ENCODE results near the gene PDLIM3.
A peak's percentile ranks its signal among the peaks of the same experiment; 100 is the strongest.

The PDLIM3 gene

DNA sequence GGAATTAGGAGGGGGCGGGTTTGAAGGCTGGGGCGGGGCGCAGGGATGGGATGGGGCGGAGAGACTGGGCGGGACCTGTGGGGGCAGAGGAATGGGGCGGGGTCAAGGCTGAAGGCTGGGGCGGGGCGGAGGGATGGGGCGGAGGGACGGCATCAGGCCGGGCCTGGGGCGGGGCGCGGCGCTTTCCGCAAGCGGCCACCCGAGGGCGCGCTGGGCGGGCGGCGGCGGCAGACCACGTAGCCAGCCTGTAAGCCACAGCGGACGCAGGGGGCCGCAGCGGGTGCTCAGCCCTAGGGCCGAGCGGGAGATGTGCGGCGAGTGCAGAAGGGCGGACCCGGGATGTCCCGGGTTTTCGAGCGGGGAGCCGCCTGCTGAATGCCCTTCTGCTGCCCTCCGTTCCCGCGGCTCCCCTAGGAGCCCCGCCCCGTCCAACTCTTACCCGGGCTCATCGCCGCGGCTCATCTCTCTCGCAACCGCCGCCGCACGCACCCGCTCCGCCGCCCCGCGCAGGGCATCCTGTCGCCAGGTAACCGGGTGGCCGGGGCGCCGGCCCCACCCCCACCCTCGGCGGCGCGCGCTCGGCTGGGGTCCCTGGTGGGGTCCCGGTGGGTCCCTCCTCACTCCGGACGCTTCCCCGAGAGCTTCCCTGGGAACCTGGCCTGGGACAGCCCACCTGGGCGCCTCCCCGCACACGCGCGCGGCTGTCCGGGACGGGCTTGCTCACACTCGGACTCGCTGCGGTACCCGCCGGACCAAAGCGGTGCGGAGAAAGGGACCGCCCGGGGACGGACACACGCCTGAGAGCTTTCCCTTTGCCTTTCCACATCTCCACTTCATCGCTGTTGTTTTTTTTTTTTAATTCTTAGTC is 63.8 kb downstream of the PDLIM3 start, which contains the start of gene CCDC110:
TSS of gene CCDC110 (minus strand) at position 499 of the 868 bp plus-strand sequence. CDS start at position 449, 50 bp downstream.
- peak; percentile 98 for DNase-seq (ENCODE audit: low read depth, low spot score)

DNA sequence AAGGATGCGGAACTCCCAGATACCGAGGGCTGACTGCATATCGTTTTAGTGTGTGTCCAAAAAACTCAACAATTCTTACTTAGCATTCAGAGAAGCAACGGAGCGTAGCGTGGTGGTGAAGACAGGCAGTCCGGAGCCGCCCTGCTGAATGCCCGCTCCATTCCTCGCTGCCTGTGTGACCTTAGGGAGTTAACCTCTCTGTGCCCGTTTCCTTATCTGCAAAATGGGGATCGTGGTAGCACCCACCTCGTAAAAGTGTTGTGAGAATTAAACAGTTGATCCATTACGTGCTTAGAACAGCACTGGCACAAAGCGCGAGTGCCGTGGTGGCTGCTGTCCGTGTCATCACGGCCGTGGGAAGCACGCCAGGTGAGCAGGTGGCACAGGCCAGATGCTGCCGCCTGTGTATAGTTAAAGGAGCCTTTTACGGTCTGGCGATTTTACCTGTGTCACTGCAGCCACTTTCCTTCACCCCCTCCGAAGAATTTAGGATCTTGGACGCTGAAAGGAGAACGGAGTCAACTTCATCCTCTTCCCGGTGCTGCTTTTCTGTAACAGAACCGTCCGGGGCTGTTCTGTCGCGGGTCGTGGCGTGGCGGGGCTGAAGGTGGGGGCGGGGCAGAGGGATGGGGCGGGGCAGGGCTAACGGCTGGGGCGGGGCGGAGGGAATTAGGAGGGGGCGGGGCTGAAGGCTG is 64.7 kb downstream of the PDLIM3 start:
- peak; percentile 46 for DNase-seq (ENCODE audit: low read depth, low spot score)

DNA sequence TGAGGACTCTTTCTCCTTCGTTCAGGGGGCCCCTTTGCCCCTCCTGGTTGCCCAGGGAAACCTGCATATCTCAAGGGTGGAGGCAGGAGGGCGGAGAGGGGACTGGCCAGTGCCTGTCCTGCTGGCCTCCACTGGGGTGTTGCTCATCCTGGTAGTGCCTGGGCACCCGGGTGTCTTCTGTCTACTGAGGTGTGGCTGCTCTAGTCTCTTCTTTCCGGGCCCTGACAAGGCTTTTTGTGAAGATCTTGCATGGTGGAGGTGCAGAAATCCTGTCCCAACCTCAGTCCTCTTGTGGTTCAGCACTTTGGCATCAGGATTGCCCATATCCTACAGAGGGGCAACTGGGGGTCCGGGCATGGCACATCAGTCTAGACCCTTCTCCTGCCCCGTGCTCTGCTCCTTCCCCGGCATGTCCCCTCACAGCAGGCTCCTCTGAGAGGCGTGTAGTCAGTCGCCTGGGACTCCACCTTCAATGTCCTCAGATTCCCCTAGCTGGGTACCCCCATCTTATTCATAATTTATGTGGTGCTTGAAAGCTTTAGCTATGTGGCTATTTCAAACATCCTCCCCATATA is 65.6 kb downstream of the PDLIM3 start:
- DNase-seq (ENCODE audit: low read depth, low spot score): no peak

DNA sequence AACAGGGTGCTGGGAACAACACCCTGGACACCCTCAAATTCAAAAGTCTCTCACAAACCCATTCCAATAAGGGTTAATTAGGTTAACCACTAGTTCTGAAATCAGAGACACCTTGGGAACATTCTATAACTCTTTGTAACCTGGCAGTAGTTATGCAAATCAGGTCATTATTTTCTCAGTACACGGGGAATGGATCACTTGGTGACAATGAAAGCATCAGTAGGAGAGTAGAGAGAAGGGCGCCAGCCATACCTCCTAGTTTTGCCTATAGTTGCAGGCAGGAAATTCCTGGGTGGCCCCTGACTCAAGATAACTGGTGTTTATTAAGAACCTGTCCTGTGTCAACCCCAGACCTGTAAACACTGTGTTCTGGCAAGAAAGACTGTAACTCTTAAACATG is 66.3 kb downstream of the PDLIM3 start:
- DNase-seq (ENCODE audit: low read depth, low spot score): no peak

DNA sequence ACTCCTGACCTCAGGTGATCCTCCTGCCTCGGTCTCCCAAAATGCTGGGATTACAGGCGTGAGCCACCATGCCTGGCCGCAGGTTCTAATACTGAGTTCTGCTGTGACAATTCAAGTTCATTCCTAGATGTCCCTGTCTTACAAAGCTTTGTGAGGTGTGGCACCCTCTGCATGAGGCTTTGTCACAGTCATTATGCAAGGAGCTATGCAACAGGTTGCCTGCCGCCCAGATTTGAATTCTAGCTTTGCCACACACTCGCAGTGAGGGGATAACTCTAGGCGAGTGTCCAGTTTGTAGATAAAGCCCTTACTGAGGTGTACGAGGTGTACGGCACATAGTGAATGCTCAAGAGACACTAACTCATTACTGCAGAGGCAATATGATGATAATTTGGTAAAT is 67.3 kb downstream of the PDLIM3 start:
- DNase-seq (ENCODE audit: low read depth, low spot score): no peak

DNA sequence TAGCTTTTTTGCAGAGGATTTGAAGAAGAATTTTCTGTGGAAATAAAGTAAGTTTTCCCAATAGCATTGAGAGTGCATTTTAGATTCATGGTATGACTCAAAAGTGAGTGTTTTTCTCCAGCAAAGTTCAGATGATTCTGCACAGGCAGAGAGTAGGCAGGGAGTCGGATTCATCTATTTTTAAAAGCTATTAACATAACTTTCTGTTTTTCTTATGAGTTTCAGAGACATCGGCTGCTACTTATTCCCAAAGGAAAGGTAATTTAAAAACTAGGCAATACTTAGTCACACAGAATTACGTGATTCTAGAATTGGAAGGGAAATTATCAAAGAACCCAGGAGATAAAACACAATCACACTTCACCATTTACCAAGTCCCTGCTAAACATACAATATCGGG is 68.2 kb downstream of the PDLIM3 start:
- DNase-seq (ENCODE audit: low read depth, low spot score): no peak

DNA sequence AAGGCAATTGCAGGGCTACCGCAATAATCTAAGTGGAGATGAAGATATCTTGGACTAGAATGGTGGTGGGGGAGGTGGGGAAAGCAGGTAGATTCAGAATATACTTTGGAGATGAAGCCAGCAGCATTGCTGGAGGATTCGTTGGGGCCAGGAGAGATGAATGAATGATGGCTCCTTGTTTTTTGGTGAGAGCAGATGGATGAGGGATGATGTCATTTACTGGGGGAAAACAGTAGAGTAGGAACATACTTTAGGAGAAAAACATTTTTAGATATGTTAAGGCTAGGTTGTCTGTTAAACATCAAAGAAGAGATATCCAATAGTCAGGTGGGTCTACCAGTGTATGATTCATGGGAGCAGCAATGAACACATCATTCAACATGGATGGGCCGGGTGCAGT is 69.6 kb downstream of the PDLIM3 start:
- DNase-seq (ENCODE audit: low read depth, low spot score): no peak

DNA sequence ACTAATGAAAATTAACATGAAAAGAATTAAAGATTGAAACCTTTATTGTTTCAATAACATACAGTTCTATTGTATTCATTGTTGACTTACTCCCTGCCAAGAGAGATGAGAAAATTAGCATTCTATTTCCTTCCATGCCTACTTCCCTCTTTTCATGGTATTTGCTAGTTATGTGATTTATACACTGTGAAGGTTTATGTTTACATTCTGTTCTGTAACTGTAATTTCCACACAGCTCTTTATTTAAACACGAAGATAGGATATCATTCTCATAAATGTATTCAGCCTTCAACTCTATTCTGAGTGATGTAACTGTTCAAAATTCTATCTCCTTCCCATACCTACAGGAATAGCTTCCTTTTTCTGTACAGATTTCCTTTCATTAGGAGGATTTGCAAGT is 70.4 kb downstream of the PDLIM3 start:
- DNase-seq (ENCODE audit: low read depth, low spot score): no peak

DNA sequence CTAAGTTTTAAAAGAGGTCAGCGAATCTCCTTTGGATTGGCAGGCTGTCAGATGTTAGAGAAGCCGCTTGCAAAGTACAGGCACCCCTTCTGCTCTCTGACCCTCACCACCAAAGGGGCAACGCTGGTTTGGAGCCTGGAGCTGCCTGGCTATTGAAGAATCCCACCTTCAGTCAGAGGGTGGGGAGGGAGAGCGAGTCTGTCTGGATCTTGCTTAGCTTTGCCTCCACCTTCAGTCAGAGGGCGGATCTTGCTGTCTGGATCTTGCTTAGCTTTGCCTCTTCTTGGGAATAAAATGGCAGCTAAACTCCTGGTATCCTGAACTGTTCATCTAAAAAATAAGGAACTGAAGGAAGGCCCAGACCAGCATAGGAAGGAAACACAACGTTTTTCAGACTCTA is 71.1 kb downstream of the PDLIM3 start:
- DNase-seq (ENCODE audit: low read depth, low spot score): no peak

DNA sequence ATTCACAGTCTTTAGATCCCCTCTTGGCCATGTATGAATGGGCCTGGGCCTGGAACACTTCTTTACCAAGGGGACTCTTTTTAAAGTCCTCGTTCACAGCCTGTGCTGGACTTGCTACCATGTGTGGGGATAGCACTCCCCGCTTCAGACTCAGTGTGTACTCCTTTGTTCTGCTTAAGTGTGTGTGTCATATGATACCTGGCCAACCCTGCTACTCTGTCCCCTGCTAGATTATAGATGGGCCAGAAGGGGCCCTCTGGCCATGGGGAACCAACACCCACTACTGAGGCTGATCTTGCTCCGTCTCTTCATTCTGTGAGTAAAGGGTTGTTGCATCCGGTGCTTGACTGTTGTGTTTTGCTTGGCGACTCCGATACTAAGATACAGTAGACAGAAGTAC is 71.8 kb downstream of the PDLIM3 start:
- no peak for DNase-seq (ENCODE audit: low read depth, low spot score)

DNA sequence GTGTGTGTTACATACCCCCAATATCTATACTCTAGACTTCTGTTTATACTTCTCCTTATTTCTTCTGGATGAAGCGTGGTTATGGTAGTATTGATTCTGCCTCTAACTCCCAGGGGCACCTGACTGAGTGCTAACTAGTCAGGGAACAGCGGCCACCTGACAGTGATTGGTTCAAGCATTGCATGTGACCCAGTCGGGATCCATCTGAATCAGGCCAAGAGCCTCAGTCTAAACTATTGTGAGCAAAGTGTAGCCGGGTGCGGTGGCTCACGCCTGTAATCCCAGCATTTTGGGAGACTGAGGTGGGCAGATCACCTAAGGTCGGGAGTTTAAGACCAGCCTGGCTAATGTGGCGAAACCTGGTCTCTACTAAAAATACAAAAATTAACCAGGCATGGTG is 73.7 kb downstream of the PDLIM3 start:
- no peak for DNase-seq (ENCODE audit: low read depth, low spot score)

DNA sequence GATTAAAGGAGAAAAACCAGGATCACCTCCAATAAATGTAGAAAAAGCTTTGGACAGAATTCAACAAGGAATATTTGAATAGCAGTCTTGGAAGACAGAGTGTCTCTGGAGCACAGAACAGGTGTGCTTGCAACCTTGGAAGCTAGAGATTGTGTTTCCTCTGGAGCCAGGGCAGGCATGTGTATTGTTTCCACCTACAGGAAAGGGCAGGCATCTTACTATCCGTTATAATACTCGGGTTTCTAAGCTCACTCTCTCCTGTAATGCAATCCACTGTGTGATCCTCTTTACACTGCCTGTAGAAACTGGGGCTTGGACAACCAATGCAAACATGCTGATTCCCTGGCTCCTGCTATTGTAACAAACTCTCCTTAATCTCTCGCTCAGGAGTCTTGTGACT is 78.2 kb downstream of the PDLIM3 start:
- no peak for DNase-seq (ENCODE audit: low read depth, low spot score)

DNA sequence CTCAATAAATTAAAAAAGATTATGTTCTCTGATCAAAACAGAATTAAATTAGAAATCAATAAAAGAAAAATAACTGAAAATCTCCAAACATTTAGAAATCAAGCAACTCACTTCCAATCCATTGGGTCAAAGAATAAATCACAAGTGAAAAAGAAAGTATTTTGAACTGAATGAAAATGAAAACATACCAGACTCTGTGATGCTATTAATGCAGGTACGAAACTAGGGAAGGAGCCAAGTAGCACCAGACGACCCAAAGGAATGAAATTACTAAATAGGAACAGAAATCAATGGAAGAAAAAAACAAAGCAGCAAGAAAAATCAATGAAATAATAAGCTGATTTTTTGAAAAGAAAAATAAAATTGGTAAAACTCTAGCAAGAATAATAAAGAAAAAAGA is 79.2 kb downstream of the PDLIM3 start:
- DNase-seq (ENCODE audit: low read depth, low spot score): no peak
